KMS-11 (cell line): ENCODE measurements around the gene FBXO15.

ENCODE experiments used
- H2AFZ ChIP-seq: fragments of 200-600 bp; sonication (generic); 2 replicates; pipeline ENCODE4 v1.6.1; 2016; ENCODE audit warnings: antibody characterized with exemption, mixed run types, low read depth
- H3K27ac ChIP-seq: fragments of 200-600 bp; sonication (generic); 2 replicates; pipeline ENCODE4 v1.6.1; 2016; ENCODE audit warnings: mild to moderate bottlenecking, mixed run types
- H3K27me3 ChIP-seq: fragments of 200-600 bp; sonication (generic); 2 replicates; pipeline ENCODE4 v1.6.1; 2017; ENCODE audit warnings: mild to moderate bottlenecking, low read depth, mixed run types, moderate library complexity; ENCODE audit not compliant: insufficient read depth
- H3K36me3 ChIP-seq: fragments of 200-600 bp; sonication (generic); 2 replicates; pipeline ENCODE4 v1.6.1; 2017; ENCODE audit warnings: mild to moderate bottlenecking, mixed run types; ENCODE audit not compliant: insufficient read depth
- H3K4me1 ChIP-seq: fragments of 200-600 bp; sonication (generic); 2 replicates; pipeline ENCODE4 v1.6.1; 2016; ENCODE audit warnings: mild to moderate bottlenecking, low read depth, mixed run types; ENCODE audit not compliant: poor library complexity, severe bottlenecking
- H3K4me2 ChIP-seq: fragments of 200-600 bp; sonication (generic); 2 replicates; pipeline ENCODE4 v1.7.0; 2016; ENCODE audit warnings: mild to moderate bottlenecking, mixed run types
- H3K4me3 ChIP-seq: fragments of 200-600 bp; sonication (generic); IDR thresholded peaks from 2 replicates; pipeline ENCODE4 v1.6.1; 2017; ENCODE audit warnings: low read depth, low read length, mixed read lengths; ENCODE audit not compliant: insufficient read depth
- H3K79me2 ChIP-seq: fragments of 200-600 bp; sonication (generic); 2 replicates; pipeline ENCODE4 v1.6.1; 2016; ENCODE audit warnings: low read depth, mixed run types; ENCODE audit not compliant: insufficient read depth
- H3K9ac ChIP-seq: fragments of 200-600 bp; sonication (generic); 2 replicates; pipeline ENCODE4 v1.6.1; 2016; ENCODE audit warnings: mild to moderate bottlenecking, mixed run types
- H4K20me1 ChIP-seq: fragments of 200-600 bp; sonication (generic); 2 replicates; pipeline ENCODE4 v1.6.1; 2016; ENCODE audit warnings: mild to moderate bottlenecking, mixed run types; ENCODE audit not compliant: insufficient read depth
- TF ChIP-seq, protein P1 (sequence below): fragments of 200-600 bp; sonication (generic); conservative IDR thresholded peaks from 2 replicates; pipeline ENCODE4 v1.6.1; 2017; ENCODE audit warnings: low read depth, mild to moderate bottlenecking, antibody characterized with exemption, low read length, moderate library complexity, mixed read lengths

FBXO15 gene

DNA sequence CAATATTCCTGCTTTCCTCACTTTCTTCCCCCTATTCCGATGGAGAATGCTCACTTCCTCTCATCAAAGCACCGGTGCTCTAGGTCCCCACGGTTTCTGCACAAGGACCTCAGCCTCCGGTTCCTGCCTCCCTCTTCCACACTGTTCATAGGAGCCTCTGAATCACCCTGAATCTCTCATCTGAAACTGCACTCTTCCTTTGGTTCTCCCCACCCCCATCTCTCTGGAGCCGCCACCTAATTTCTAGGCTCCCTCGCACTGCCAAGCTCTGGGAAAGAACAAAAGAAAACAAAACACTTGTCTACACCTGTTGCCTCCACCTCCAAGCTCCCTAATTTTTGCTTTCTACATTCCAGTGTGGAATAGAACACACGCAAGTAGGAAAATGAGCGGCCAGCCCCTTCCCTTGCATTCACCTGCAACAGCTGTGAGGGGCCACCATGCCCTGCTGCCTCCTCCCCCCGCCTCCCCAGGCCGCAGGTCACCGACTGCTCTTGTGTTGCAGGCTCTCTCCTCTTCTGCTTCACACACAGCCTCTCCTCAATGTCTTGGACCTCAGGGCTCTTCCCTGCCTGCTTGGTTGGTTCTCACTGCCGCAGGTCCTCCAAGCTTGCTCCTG is 9.6 kb downstream of the FBXO15 start:
- no peak overlapping the region for H3K27ac ChIP-seq
- no peaks in the 10 kb centered on the region for H3K4me1 ChIP-seq
- H3K4me3 ChIP-seq: no peak overlapping the region
- no peak overlapping the region for H3K9ac ChIP-seq
- TF ChIP-seq, protein P1, sequence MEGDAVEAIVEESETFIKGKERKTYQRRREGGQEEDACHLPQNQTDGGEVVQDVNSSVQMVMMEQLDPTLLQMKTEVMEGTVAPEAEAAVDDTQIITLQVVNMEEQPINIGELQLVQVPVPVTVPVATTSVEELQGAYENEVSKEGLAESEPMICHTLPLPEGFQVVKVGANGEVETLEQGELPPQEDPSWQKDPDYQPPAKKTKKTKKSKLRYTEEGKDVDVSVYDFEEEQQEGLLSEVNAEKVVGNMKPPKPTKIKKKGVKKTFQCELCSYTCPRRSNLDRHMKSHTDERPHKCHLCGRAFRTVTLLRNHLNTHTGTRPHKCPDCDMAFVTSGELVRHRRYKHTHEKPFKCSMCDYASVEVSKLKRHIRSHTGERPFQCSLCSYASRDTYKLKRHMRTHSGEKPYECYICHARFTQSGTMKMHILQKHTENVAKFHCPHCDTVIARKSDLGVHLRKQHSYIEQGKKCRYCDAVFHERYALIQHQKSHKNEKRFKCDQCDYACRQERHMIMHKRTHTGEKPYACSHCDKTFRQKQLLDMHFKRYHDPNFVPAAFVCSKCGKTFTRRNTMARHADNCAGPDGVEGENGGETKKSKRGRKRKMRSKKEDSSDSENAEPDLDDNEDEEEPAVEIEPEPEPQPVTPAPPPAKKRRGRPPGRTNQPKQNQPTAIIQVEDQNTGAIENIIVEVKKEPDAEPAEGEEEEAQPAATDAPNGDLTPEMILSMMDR: no peak
- H3K36me3 ChIP-seq: no peaks in the 10 kb centered on the region
- H3K27me3 ChIP-seq: no peaks in the 10 kb centered on the region
- H3K79me2 ChIP-seq: no peaks in the 10 kb centered on the region
- H4K20me1 ChIP-seq: no peaks in the 10 kb centered on the region
- no peak overlapping the region for H2AFZ ChIP-seq
- H3K4me2 ChIP-seq: no peak overlapping the region

DNA sequence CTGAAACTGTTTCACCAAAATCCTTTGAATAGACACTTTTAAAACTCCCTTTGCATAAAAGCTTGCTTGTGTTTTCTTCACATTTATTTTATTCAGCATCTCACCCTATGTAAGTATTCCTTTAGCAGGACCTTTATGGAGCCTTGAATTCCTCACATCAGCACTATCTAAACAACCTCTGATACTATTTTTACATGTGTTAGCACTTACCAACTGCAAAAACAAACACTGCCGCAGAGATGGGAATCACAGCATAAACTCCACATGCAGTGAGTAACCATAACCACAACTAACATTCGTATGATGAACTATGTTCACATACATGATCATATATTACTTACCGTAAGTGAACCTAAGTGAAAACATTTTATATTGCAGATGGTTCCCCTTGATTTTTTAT is 15.4 kb downstream of the FBXO15 start:
- no peaks in the 10 kb centered on the region for H3K79me2 ChIP-seq
- TF ChIP-seq, protein P1: no peak
- no peaks in the 10 kb centered on the region for H3K4me1 ChIP-seq
- no peak overlapping the region for H2AFZ ChIP-seq
- H3K27me3 ChIP-seq: no peaks in the 10 kb centered on the region
- H3K27ac ChIP-seq: no peak overlapping the region
- H3K4me2 ChIP-seq: no peak overlapping the region
- no peaks in the 10 kb centered on the region for H4K20me1 ChIP-seq
- H3K9ac ChIP-seq: no peak overlapping the region
- no peaks in the 10 kb centered on the region for H3K36me3 ChIP-seq
- no peak overlapping the region for H3K4me3 ChIP-seq

DNA sequence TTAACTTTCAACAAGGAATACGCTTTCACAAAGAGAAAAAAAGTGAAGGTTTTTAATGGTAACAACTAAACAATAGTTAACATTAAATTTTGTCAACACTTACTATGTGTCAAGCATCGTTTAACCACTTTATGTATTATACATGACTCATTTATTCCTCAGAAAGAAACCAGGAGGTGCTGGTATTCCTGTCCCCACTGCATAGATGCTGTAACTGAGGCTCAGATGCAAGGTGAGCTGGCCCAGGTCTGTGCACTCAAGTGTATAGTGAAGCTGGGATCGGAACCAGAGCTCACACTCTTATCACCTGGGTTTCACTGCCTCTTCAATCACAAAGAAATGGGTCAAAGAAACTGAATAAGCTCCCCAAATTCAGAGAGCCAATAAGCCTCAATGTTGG is 16.5 kb downstream of the FBXO15 start:
- no peaks in the 10 kb centered on the region for H3K36me3 ChIP-seq
- no peaks in the 10 kb centered on the region for H3K4me1 ChIP-seq
- no peaks in the 10 kb centered on the region for H4K20me1 ChIP-seq
- H3K79me2 ChIP-seq: no peaks in the 10 kb centered on the region
- TF ChIP-seq, protein P1: no peak
- no peak overlapping the region for H3K4me3 ChIP-seq
- no peak overlapping the region for H3K27ac ChIP-seq
- H3K9ac ChIP-seq: no peak overlapping the region
- no peak overlapping the region for H3K4me2 ChIP-seq
- H3K27me3 ChIP-seq: no peaks in the 10 kb centered on the region
- H2AFZ ChIP-seq: no peak overlapping the region

DNA sequence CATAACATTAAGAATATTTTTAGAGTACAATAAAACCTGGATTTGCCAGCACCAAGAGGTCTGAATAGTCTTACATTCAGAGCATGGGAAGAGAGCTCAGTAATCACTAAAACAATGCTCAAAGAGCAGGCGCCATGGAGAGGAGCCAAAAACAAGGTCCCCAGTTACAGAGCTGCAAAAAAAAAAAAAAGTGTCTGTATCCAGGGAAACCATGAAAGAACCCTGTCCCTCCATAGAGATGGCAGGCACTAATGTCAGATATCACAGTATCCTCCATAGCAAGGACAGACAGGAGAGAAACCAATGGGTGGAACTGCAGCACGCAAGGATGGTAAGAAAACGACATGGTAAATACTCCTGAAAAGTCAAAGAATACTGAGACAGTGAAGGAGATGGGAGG is 19.5 kb downstream of the FBXO15 start:
- no peak overlapping the region for H3K9ac ChIP-seq
- H3K36me3 ChIP-seq: no peaks in the 10 kb centered on the region
- H3K27me3 ChIP-seq: no peaks in the 10 kb centered on the region
- TF ChIP-seq, protein P1: no peak
- no peak overlapping the region for H3K4me3 ChIP-seq
- H2AFZ ChIP-seq: no peak overlapping the region
- H4K20me1 ChIP-seq: no peaks in the 10 kb centered on the region
- H3K79me2 ChIP-seq: no peaks in the 10 kb centered on the region
- no peak overlapping the region for H3K4me2 ChIP-seq
- H3K4me1 ChIP-seq: no peaks in the 10 kb centered on the region
- no peak overlapping the region for H3K27ac ChIP-seq
